RKO (cell line): Measurements from ENCODE around the gene MICALL2.

Source experiments
- DNase-seq: peaks from one replicate; pipeline ENCODE4 v3.0.0-alpha.2; 2016; ENCODE audit warnings: low spot score

MICALL2 gene

GRCh38 chr7:1433128-1433920, 25.9 kb downstream of the MICALL2 start:
- DNase-seq, result no peak

- peak; percentile 37 for DNase-seq
Observed at GRCh38 chr7:1432411-1433082, 26.7 kb downstream of the MICALL2 start.

- DNase-seq, result no peak
Observed at GRCh38 chr7:1431634-1432380, 27.5 kb downstream of the MICALL2 start.

- no peak for DNase-seq
Observed at GRCh38 chr7:1431226-1431625, 28.0 kb downstream of the MICALL2 start.

GRCh38 chr7:1430056-1430845, 29.0 kb downstream of the MICALL2 start:
- DNase-seq, result no peak

- DNase-seq, result no peak
Observed at GRCh38 chr7:1428941-1429501, 30.2 kb downstream of the MICALL2 start.

- DNase-seq, result no peak
Observed at GRCh38 chr7:1427064-1427657, 32.1 kb downstream of the MICALL2 start.

GRCh38 chr7:1426474-1426873, 32.8 kb downstream of the MICALL2 start:
- no peak for DNase-seq

GRCh38 chr7:1425292-1426136, 33.8 kb downstream of the MICALL2 start:
- no peak for DNase-seq

- no peak for DNase-seq
Observed at GRCh38 chr7:1424041-1424440, 35.2 kb downstream of the MICALL2 start.

- DNase-seq, result no peak
Observed at GRCh38 chr7:1423264-1423811, 35.9 kb downstream of the MICALL2 start.

- no peak for DNase-seq
Observed at GRCh38 chr7:1422512-1423263, 36.6 kb downstream of the MICALL2 start.

GRCh38 chr7:1421946-1422345, 37.3 kb downstream of the MICALL2 start:
- DNase-seq, result no peak

- DNase-seq, result no peak
Observed at GRCh38 chr7:1421020-1421790, 38.1 kb downstream of the MICALL2 start.

- DNase-seq, result no peak
Observed at GRCh38 chr7:1419688-1420087, 39.6 kb downstream of the MICALL2 start.

- no peak for DNase-seq
Observed at GRCh38 chr7:1419310-1419634, 40.0 kb downstream of the MICALL2 start.

- peak; percentile 66 for DNase-seq
Observed at GRCh38 chr7:1418505-1419309, 40.6 kb downstream of the MICALL2 start.
